ENCODE results near the gene DISC1. TPM values are rescaled to one million over a fixed set of nuclear protein-coding genes. Genes with fewer than 3 reads are reported as not detected.
"Not testable (repeated sequence)": the region's sequence is repeated elsewhere in the genome, so short reads cannot be mapped to it uniquely, and the experiment has no call there.

The DISC1 gene
- total RNA-seq, 1 donor from 2014 or later = 3.5 TPM

DNA sequence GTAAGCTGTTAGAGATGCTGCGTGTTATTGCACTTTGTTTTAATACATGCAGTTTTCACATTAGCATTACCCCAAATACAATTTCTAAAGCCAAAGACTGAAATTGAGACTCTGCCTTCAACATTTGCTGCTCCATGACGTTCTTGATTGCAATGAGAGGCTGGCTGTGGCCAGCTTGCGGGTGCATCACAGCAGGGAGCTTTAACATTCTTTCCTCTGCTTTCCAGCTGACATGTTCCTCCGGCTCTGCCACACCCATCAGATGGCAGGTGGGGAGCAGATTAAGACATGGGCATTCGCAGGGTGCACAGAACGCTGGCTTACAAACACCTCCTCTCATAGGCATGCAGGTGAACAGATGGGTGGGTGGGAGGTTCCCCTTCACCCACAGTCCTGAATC lies 314.1 kb downstream of the DISC1 start:
- no peak for DNase-seq
- Histone ChIP-seq H3K4me1 (peaks cover 24% of the 10 kb centered on the region), H3K4me3 (no peak overlapping the region), H3K36me3 (no peaks in the 10 kb centered on the region), H3K27ac (replicated peaks) (no peak overlapping the region), H3K27me3 (ENCODE audit: low read depth) (no peaks in the 10 kb centered on the region), H3K9me3 (replicated peaks) (no peaks in the 10 kb centered on the region)
- intact Hi-C loops (cut with micrococcal nuclease) = no loop called here
- TF ChIP-seq, protein P1, sequence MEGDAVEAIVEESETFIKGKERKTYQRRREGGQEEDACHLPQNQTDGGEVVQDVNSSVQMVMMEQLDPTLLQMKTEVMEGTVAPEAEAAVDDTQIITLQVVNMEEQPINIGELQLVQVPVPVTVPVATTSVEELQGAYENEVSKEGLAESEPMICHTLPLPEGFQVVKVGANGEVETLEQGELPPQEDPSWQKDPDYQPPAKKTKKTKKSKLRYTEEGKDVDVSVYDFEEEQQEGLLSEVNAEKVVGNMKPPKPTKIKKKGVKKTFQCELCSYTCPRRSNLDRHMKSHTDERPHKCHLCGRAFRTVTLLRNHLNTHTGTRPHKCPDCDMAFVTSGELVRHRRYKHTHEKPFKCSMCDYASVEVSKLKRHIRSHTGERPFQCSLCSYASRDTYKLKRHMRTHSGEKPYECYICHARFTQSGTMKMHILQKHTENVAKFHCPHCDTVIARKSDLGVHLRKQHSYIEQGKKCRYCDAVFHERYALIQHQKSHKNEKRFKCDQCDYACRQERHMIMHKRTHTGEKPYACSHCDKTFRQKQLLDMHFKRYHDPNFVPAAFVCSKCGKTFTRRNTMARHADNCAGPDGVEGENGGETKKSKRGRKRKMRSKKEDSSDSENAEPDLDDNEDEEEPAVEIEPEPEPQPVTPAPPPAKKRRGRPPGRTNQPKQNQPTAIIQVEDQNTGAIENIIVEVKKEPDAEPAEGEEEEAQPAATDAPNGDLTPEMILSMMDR (IDR thresholded peaks at IDR 0.05; ENCODE audit: borderline replicate concordance) = no peak

DNA sequence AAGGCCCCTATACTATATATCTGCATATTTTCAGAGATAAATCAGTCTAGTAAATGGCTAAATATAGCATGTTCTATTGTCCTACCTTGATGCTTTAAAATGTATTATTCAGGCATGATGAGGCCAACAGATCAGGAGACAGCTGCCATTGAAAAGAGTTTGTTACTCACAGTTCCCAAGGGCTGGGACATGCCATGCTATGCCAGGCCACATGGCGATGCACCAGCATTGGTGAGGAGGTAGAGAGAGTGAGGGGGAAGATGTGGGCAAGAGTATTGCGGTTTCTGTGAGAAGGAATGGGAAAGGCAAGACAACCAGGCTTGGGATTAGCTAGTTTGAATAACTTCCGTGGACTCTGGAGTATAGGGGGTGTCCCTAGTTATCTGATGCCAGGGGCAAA lies 316.5 kb downstream of the DISC1 start:
- no peaks in the 10 kb centered on the region for H3K27me3 ChIP-seq (ENCODE audit: low read depth)
- no peak overlapping the region for H3K27ac ChIP-seq (replicated peaks)
- H3K4me1 ChIP-seq = peaks cover under 1% of the 10 kb centered on the region
- TF ChIP-seq, protein P1 (IDR thresholded peaks at IDR 0.05; ENCODE audit: borderline replicate concordance) = no peak
- H3K36me3 ChIP-seq = no peaks in the 10 kb centered on the region
- H3K4me3 ChIP-seq = no peak overlapping the region
- intact Hi-C loops (cut with micrococcal nuclease) = no loop called here
- H3K9me3 ChIP-seq (replicated peaks) = peaks cover 7% of the 10 kb centered on the region
- DNase-seq = no peak

DNA sequence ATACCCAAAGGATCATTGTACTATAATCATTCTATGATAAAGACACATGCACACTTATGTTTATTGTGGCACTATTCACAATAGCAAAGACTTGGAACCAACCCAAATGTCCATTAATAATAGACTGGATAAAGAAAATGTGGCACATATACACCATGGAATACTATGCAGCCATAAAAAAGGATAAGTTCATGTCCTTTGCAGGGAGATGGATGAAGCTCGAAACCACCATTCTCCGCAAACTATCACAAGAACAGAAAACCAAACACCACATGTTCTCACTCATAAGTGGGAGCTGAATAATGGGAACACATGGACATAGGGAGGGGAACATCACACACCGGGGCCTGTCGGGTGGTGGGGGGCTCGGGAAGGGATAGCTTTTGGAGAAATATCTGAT lies 321.5 kb downstream of the DISC1 start:
- H3K27ac ChIP-seq (replicated peaks); H3K4me1 ChIP-seq; intact Hi-C loops (cut with micrococcal nuclease); H3K9me3 ChIP-seq (replicated peaks); H3K27me3 ChIP-seq (ENCODE audit: low read depth); H3K4me3 ChIP-seq; H3K36me3 ChIP-seq; DNase-seq: not testable (repeated sequence)

DNA sequence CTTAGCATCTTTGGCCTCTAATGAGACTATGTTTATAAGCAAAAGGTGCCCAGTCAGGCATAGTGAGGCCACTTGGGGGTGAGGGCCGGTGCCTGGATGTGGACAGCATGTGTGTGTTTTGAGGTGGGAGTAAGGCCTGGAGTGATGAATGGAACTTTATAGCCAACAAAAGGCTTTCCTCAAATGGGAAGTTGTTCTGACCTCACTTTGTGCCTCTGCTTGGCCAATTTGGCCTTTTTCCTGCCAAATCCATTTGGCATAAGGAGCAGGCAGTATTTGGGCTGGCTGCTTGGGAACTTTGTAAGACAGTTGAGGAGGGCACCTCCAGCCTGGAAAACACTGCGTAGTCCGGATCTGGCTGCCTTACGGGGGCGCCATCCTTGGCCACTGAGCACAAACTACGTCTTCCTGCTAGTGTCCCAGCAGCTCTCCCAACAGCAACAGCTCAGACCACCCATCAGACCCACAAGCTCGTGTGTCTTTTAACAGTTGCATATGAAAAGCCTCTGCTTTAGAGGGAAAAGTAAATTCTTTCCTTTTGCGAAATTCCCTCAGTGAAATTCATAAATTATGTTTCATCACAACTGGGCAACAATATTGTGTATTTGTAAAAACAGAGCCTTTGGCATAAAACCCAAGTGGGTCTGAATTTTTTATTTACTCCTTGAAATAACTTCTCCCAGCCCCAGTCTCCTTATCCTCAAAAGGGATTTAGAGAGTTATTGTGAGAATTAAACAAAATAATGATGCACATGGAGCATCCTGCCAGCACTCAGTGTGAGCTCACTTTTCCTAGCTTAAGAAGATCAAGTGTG lies 322.9 kb downstream of the DISC1 start:
- H3K27ac ChIP-seq (replicated peaks) = peak overlapping the region; percentile 61
- no peaks in the 10 kb centered on the region for H3K36me3 ChIP-seq
- H3K27me3 ChIP-seq (ENCODE audit: low read depth) = no peaks in the 10 kb centered on the region
- H3K9me3 ChIP-seq (replicated peaks) = peaks cover 7% of the 10 kb centered on the region
- H3K4me3 ChIP-seq = no peak overlapping the region
- intact Hi-C loops (cut with micrococcal nuclease) = no loop called here
- peak; percentile 29 for DNase-seq
- TF ChIP-seq, protein P1 (IDR thresholded peaks at IDR 0.05; ENCODE audit: borderline replicate concordance) = no peak
- peaks cover 7% of the 10 kb centered on the region for H3K4me1 ChIP-seq

DNA sequence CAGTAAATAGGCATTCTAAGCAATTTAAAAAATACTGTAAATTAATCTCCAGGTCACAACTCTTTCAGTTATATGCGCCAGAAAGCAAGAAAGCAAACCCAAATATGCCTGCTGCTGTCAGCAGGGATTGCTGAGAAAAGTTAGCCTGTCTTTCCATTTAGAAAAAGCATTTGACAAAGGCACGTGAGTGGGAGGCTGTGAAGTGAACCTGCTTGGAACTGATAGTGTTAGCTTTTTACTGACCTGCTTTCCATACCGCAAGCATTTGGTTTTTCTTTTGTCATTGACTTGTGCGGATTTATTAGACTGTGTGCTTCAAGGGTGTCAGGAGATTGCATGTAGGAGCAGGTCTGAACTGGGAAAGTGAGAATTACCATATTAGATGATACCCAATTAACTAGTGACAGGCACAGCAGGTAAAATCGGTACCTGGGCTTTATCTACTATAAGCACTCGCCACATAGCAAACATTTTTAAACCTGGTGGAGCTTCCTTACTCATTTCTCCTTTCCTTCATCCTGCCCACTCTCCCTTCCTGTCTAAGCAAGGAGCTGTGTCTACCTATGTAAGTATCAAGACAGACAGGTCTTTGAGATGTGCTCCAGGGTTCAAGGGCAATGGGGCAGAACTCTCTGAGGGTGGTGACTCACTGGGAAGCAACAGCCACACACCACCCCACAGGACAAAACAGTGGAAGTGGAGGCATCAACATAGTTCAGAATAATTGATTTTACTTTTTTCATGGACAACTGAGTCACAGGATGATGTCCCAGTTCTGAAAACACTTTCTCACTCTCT lies 323.9 kb downstream of the DISC1 start:
- intact Hi-C loops (cut with micrococcal nuclease) = no loop called here
- H3K36me3 ChIP-seq = no peaks in the 10 kb centered on the region
- no peak overlapping the region for H3K4me3 ChIP-seq
- H3K9me3 ChIP-seq (replicated peaks) = peaks cover 7% of the 10 kb centered on the region
- no peaks in the 10 kb centered on the region for H3K27me3 ChIP-seq (ENCODE audit: low read depth)
- TF ChIP-seq, protein P1 (IDR thresholded peaks at IDR 0.05; ENCODE audit: borderline replicate concordance) = no peak
- no peak overlapping the region for H3K27ac ChIP-seq (replicated peaks)
- no peak for DNase-seq
- H3K4me1 ChIP-seq = peaks cover 7% of the 10 kb centered on the region

DNA sequence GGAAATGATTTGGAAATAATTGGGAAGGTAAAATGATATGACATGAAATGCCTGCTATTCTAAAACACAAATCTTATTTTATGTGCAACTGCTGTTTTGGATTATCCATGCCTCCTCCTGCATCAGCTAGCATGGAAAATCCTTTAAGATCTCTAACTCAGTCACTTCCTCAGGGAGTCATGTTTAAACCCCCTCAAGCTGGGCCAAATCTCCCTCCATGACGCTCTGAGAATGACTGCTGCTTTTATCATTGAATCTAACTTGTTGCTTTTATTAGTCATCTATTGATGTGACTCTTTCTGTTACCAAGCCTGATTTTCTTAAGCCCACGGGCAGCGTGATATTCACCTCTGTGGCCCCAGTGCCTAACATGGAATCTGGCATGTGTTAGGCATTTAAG lies 324.8 kb downstream of the DISC1 start:
- TF ChIP-seq, protein P1 (IDR thresholded peaks at IDR 0.05; ENCODE audit: borderline replicate concordance) = no peak
- DNase-seq = no peak
- Histone ChIP-seq H3K27ac (replicated peaks) (no peak overlapping the region), H3K9me3 (replicated peaks) (peaks cover 7% of the 10 kb centered on the region), H3K4me3 (no peak overlapping the region), H3K27me3 (ENCODE audit: low read depth) (no peaks in the 10 kb centered on the region), H3K36me3 (no peaks in the 10 kb centered on the region), H3K4me1 (peaks cover 7% of the 10 kb centered on the region)
- intact Hi-C loops (cut with micrococcal nuclease) = no loop called here
